ENCODE measurements around the gene CAMK1D. TPM values are rescaled to one million over a fixed set of nuclear protein-coding genes. Genes with fewer than 3 reads are reported as not detected.

Gene CAMK1D
- total RNA-seq, 1 donor from 2014 or later, result 58.8 TPM

DNA sequence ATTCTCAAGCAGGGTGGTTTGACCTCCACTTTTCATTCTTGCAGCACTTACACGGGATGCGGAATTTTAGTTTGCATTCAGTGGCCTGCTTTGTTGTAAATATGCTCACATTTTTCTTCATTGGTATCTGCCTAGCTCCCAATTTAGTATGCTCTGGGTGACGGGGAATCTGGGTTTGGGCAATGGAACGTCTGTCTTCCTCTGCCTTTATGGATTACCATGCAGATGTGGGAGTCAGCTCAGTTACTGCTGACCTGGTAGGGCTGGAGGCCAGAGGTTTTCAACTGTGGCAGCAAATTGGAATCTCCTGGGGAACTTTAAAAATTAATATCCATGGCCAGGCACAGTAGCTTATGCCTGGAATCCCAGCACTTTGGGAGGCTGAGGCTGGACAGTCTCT lies 161.6 kb downstream of the CAMK1D start:
- no peaks in the 10 kb centered on the region for H3K9me3 Mint-ChIP-seq
- no peak overlapping the region for H3K27ac Mint-ChIP-seq
- H3K4me3 Mint-ChIP-seq, result no peak overlapping the region
- no peaks in the 10 kb centered on the region for H3K27me3 Mint-ChIP-seq
- TF ChIP-seq, protein P1, sequence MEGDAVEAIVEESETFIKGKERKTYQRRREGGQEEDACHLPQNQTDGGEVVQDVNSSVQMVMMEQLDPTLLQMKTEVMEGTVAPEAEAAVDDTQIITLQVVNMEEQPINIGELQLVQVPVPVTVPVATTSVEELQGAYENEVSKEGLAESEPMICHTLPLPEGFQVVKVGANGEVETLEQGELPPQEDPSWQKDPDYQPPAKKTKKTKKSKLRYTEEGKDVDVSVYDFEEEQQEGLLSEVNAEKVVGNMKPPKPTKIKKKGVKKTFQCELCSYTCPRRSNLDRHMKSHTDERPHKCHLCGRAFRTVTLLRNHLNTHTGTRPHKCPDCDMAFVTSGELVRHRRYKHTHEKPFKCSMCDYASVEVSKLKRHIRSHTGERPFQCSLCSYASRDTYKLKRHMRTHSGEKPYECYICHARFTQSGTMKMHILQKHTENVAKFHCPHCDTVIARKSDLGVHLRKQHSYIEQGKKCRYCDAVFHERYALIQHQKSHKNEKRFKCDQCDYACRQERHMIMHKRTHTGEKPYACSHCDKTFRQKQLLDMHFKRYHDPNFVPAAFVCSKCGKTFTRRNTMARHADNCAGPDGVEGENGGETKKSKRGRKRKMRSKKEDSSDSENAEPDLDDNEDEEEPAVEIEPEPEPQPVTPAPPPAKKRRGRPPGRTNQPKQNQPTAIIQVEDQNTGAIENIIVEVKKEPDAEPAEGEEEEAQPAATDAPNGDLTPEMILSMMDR (IDR thresholded peaks at IDR 0.05), result no peak
- ChIA-PET POLR2A (no interaction called here), CTCF (no interaction called here)
- intact Hi-C loops (cut with micrococcal nuclease), result no loop called here
- ATAC-seq (ENCODE audit: low read depth), result no peak
- peaks cover 72% of the 10 kb centered on the region for H3K4me1 Mint-ChIP-seq
- no peak for DNase-seq
- peaks cover 23% of the 10 kb centered on the region for H3K36me3 Mint-ChIP-seq (ENCODE audit: low read depth)

DNA sequence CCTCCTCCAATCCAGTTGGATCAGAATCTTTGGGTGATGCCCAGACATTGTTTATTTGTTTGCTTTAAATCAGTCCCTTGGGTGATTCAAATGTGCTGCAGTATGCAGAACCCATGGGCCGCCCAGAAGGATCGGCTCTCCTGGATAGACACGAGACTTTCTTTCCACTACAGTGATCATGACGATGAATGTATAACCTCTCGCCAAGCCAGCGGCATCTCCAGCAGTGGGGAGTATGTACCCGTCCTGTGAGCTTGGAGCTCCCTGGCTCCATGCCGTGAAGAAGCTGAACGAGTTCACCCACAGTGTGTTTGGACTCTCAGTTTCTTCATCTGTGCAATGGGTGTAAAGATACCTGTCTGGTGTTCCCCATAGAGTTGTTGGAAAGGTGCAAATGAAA lies 162.3 kb downstream of the CAMK1D start:
- Mint-ChIP-seq H3K4me1 (peaks cover 75% of the 10 kb centered on the region), H3K9me3 (no peaks in the 10 kb centered on the region), H3K27ac (no peak overlapping the region), H3K27me3 (no peaks in the 10 kb centered on the region), H3K36me3 (ENCODE audit: low read depth) (peaks cover 23% of the 10 kb centered on the region), H3K4me3 (no peak overlapping the region)
- DNase-seq (no peak), ATAC-seq (ENCODE audit: low read depth) (no peak)
- TF ChIP-seq, protein P1 (IDR thresholded peaks at IDR 0.05), result no peak
- POLR2A ChIA-PET, result no interaction called here
- CTCF ChIA-PET, result interaction anchor here (1.1 kb wide), 1 partner anchor 144 kb away, joined by 4 read pairs; no protein-coding TSS in a partner anchor
- intact Hi-C loops (cut with micrococcal nuclease), result no loop called here

DNA sequence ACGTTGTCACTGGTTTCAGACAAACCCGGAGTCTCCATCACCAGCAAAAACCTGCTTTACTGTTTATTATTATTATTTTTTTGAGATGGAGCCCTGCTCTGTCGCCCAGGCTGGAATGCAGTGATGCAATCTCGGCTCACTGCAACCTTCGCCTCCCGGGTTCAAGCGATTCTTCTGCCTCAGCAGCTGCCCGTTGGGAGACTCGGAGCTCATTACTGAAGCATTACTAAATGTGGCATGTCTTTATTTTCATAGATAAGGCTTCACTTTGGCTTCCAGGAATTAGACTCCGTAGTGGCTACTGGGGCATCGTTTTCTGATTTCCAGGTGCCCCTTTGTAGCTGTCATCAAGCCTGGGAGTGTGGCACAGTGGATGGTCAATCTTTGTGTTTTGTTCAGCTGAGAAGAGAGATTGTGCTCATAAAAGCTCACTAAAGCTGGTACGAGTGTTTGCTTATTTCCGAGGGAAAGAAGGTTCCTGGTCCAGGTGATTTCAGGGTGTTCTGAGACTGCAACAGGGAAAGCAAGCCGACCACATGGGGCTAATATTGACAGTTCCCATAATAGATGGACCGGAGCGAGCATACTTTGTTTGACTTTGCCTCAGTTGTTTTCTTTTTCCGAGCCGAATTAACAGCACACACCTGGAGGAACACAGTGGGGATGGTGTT lies 163.1 kb downstream of the CAMK1D start:
- peaks cover 23% of the 10 kb centered on the region for H3K36me3 Mint-ChIP-seq (ENCODE audit: low read depth)
- intact Hi-C loops (cut with micrococcal nuclease), result no loop called here
- no peak overlapping the region for H3K4me3 Mint-ChIP-seq
- no peak for ATAC-seq (ENCODE audit: low read depth)
- DNase-seq, result no peak
- CTCF ChIA-PET, result interaction anchor here (1.1 kb wide), 1 partner anchor 144 kb away, joined by 4 read pairs; no protein-coding TSS in a partner anchor
- H3K27ac Mint-ChIP-seq, result peak overlapping the region; percentile 41
- no peaks in the 10 kb centered on the region for H3K27me3 Mint-ChIP-seq
- H3K4me1 Mint-ChIP-seq, result peaks cover 74% of the 10 kb centered on the region
- TF ChIP-seq, protein P1 (IDR thresholded peaks at IDR 0.05), result no peak
- POLR2A ChIA-PET, result no interaction called here
- H3K9me3 Mint-ChIP-seq, result no peaks in the 10 kb centered on the region

DNA sequence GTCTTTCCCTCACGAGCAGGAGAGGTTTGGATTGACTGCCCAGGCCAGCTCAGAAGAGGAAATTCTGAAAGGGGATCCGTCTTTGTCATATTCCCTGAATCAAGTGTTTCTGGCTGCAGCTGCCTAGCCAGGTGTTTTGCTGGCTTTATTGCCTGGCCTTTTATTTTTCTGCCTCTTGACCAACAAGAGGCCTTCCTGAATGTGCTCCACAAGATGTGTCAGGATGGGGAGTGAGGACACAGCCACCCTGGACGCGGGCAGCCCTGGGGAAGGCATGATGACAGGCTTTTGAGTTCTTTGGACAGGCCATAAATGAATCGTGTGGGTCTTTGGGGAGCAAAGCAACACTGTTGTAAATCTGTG lies 163.6 kb downstream of the CAMK1D start:
- TF ChIP-seq, protein P1 (IDR thresholded peaks at IDR 0.05), result no peak
- Mint-ChIP-seq H3K4me1 (peaks cover 71% of the 10 kb centered on the region), H3K27me3 (no peaks in the 10 kb centered on the region), H3K27ac (peak overlapping the region; percentile 43), H3K4me3 (no peak overlapping the region), H3K9me3 (no peaks in the 10 kb centered on the region), H3K36me3 (ENCODE audit: low read depth) (peaks cover 20% of the 10 kb centered on the region)
- ChIA-PET CTCF (no interaction called here), POLR2A (no interaction called here)
- ATAC-seq (ENCODE audit: low read depth) (no peak), DNase-seq (no peak)
- intact Hi-C loops (cut with micrococcal nuclease), result no loop called here

DNA sequence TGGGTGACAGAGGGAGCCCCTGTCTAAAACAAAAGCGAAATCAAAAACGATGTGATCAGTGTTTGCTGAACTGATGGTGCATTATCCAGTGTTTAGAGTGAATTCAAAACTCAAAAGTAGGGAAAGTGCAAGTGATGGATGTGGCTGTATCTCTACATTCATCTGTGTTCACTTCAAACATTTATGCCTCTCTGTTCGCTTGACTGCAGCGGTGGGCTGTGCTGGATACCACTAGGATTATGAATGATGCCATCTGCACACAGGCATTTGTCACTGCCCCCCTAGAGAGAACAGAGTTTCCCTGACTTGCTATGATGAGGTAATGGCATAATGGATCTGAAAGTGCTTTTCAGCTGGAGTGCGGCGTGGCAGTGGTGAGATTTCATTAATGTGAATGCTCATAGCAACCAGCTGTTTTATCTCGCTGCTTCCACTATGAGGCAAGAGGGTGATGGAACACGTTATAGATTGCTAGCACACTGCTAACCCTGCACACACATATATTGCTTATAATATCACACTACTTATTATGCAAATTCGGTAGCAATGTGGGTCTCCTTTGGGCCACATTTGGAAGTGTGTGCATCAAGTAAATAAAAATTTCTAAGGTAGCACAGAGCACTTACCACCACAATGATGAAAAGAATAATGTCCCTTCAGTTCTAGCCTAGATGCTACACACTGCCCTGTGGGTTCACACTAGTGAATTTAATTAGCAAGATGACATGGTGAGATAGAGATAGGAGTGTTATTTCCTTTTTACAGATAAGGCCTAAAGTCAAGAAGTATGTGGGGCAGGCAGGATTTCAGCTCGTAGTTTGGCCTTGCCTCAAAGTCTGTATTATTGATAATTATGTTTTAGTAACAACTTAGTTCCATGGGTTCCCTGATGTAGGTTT lies 164.7 kb downstream of the CAMK1D start:
- intact Hi-C loops (cut with micrococcal nuclease), result no loop called here
- ChIA-PET CTCF (no interaction called here), POLR2A (interaction anchor here (0.5 kb wide), 1 partner anchor 8 kb away, joined by 3 read pairs; no protein-coding TSS in a partner anchor)
- Mint-ChIP-seq H3K9me3 (no peaks in the 10 kb centered on the region), H3K36me3 (ENCODE audit: low read depth) (peaks cover 11% of the 10 kb centered on the region), H3K27me3 (no peaks in the 10 kb centered on the region), H3K27ac (peak overlapping the region; percentile 43), H3K4me3 (no peak overlapping the region), H3K4me1 (peaks cover 61% of the 10 kb centered on the region)
- no peak for ATAC-seq (ENCODE audit: low read depth)
- DNase-seq, result no peak
- TF ChIP-seq, protein P1 (IDR thresholded peaks at IDR 0.05), result no peak

All from activated B cell treated with CpG ODN at 0.5 μM for 24 hours (primary cell).